OCI-LY1 (cell line): Measurements from ENCODE around the gene AP2B1.

Experiments
- CTCF ChIP-seq: fragments of 200-600 bp; sonication (generic), shearing (Covaris generic); IDR thresholded peaks from 2 replicates; pipeline ENCODE4 v1.5.1; 2017; ENCODE audit warnings: mild to moderate bottlenecking, antibody characterized with exemption, low read length, moderate library complexity, mixed read lengths
- EZH2 ChIP-seq: fragments of 200-600 bp; sonication (generic), shearing (Covaris generic); IDR thresholded peaks from 2 replicates; pipeline ENCODE4 v1.8.0; 2017; ENCODE audit warnings: borderline replicate concordance, mixed run types, mild to moderate bottlenecking, antibody characterized with exemption, low read length, moderate library complexity, mixed read lengths

GRCh38 chr17:35773129-35773528 lies 186.0 kb downstream of the AP2B1 start:
- TF ChIP-seq CTCF: no peak
- no peak for TF ChIP-seq EZH2
